SU-DHL-6 (cell line): Measurements from ENCODE around the gene IFITM5.

Source experiments
- CTCF ChIP-seq: fragments of 200-600 bp; sonication (generic); IDR thresholded peaks from one replicate; pipeline ENCODE4 v1.5.1; 2017; ENCODE audit warnings: antibody characterized with exemption, mild to moderate bottlenecking, low read length, moderate library complexity; ENCODE audit not compliant: insufficient read depth, poor library complexity, severe bottlenecking
- EZH2phosphoT487 ChIP-seq: fragments of 200-600 bp; sonication (generic), shearing (Covaris generic); conservative IDR thresholded peaks from 2 replicates; pipeline ENCODE4 v1.6.1; 2018; ENCODE audit warnings: mild to moderate bottlenecking, antibody characterized with exemption, low read length, moderate library complexity, mixed read lengths

GRCh38 chr11:328012-328411 is 28.7 kb upstream of the IFITM5 start:
- TF ChIP-seq CTCF (no peak), EZH2phosphoT487 (no peak)
